GM23338 (cell line): ENCODE measurements around the gene LMF2. TPM values are rescaled to one million over a fixed set of nuclear protein-coding genes. Genes with fewer than 3 reads are reported as not detected.
"Not testable (repeated sequence)": the region's sequence is repeated elsewhere in the genome, so short reads cannot be mapped to it uniquely, and the experiment has no call there.

ENCODE experiments used
- ATAC-seq: fragments of 200-7000 bp; cut with Tn5 transposase; 3 replicates; pipeline ENCODE4 v1.9.1; 2020
- DNase-seq: peaks from one replicate; pipeline ENCODE4 v3.0.0-alpha.2; 2015; ENCODE audit warnings: low spot score
- H2AFZ ChIP-seq: fragments of 200-600 bp; sonication (generic); 2 replicates; pipeline ENCODE4 v1.8.0; 2016; ENCODE audit warnings: antibody characterized with exemption, mild to moderate bottlenecking, moderate library complexity
- H3F3A ChIP-seq: fragments of 200-600 bp; sonication (generic); replicated peaks from 2 replicates; pipeline ENCODE4 v1.8.0; 2017; ENCODE audit warnings: antibody characterized with exemption, mixed run types, low read depth
- H3K27ac ChIP-seq: fragments of 200-600 bp; sonication (generic); 2 replicates; pipeline ENCODE4 v1.6.1; 2016; ENCODE audit warnings: low read depth
- H3K27me3 ChIP-seq: fragments of 200-600 bp; sonication (generic); 2 replicates; pipeline ENCODE4 v1.8.0; 2016; ENCODE audit warnings: mild to moderate bottlenecking, mixed run types, moderate library complexity; ENCODE audit not compliant: insufficient read depth
- H3K36me3 ChIP-seq: fragments of 200-600 bp; sonication (generic); 2 replicates; pipeline ENCODE4 v1.8.0; 2016; ENCODE audit warnings: mild to moderate bottlenecking; ENCODE audit not compliant: insufficient read depth
- H3K4me1 ChIP-seq: fragments of 200-600 bp; sonication (generic); 2 replicates; pipeline ENCODE4 v1.8.0; 2016; ENCODE audit warnings: mild to moderate bottlenecking, moderate library complexity; ENCODE audit not compliant: insufficient read depth
- H3K4me2 ChIP-seq: fragments of 200-600 bp; sonication (generic); 2 replicates; pipeline ENCODE4 v1.7.1; 2017; ENCODE audit warnings: mixed run types
- H3K4me3 ChIP-seq: fragments of 200-600 bp; sonication (generic); 2 replicates; pipeline ENCODE4 v1.6.1; 2016; ENCODE audit warnings: mixed run types
- H3K79me2 ChIP-seq: fragments of 200-600 bp; sonication (generic); replicated peaks from 2 replicates; pipeline ENCODE4 v1.8.0; 2017; ENCODE audit warnings: mild to moderate bottlenecking; ENCODE audit not compliant: insufficient read depth
- H3K9me2 ChIP-seq: fragments of 200-600 bp; sonication (generic); 2 replicates; pipeline ENCODE4 v1.8.0; 2017; ENCODE audit not compliant: insufficient read depth
- H4K20me1 ChIP-seq: fragments of 200-600 bp; sonication (generic); replicated peaks from 2 replicates; pipeline ENCODE4 v1.8.0; 2017; ENCODE audit warnings: mild to moderate bottlenecking; ENCODE audit not compliant: insufficient read depth
- H3K27ac Mint-ChIP-seq: 2 replicates; pipeline ENCODE4 v1.8.0; 2020; ENCODE audit warnings: inconsistent platforms, mild to moderate bottlenecking, moderate library complexity, mixed read lengths
- H3K27me3 Mint-ChIP-seq: 3 replicates; pipeline ENCODE4 v1.8.0; 2022; ENCODE audit warnings: low read depth, mild to moderate bottlenecking, moderate library complexity, mixed read lengths, inconsistent platforms; ENCODE audit not compliant: insufficient read depth, poor library complexity
- H3K36me3 Mint-ChIP-seq: 3 replicates; pipeline ENCODE4 v1.8.0; 2021; ENCODE audit warnings: low read depth, mild to moderate bottlenecking, inconsistent platforms, moderate library complexity, mixed read lengths
- H3K4me1 Mint-ChIP-seq: 3 replicates; pipeline ENCODE4 v1.8.0; 2020; ENCODE audit warnings: mild to moderate bottlenecking, inconsistent platforms, mixed read lengths
- H3K4me3 Mint-ChIP-seq: 3 replicates; pipeline ENCODE4 v1.8.0; 2021; ENCODE audit warnings: moderate library complexity, mild to moderate bottlenecking, inconsistent platforms, mixed read lengths
- H3K9me3 Mint-ChIP-seq: 3 replicates; pipeline ENCODE4 v1.8.0; 2020; ENCODE audit warnings: moderate library complexity, mild to moderate bottlenecking, inconsistent platforms, mixed read lengths
- CREB1 ChIP-seq: fragments of 250-450 bp; sonication (Bioruptor Pico); IDR thresholded peaks from 2 replicates; pipeline ENCODE4 v1.5.0; 2020; ENCODE audit warnings: low read depth, mild to moderate bottlenecking, moderate library complexity
- CTCF ChIP-seq, 2 experiments: fragments of 200-600 bp in 1 of 2; sonication (generic) in 1 of 2; conservative IDR thresholded peaks; 2 replicates each; pipeline versions ENCODE4 v1.5.1 to v1.6.1; 2016 to 2017; ENCODE audit warnings: antibody characterized with exemption in 2 of 2, low read depth in 2 of 2, mild to moderate bottlenecking in 2 of 2, moderate library complexity in 1 of 2
- EZH2 ChIP-seq: fragments of 200-600 bp; sonication (generic); IDR thresholded peaks from one replicate; pipeline ENCODE4 v1.8.0; 2017; ENCODE audit warnings: antibody characterized with exemption, mild to moderate bottlenecking, low read depth; ENCODE audit not compliant: unreplicated experiment
- POLR2AphosphoS5 ChIP-seq: IDR thresholded peaks from 2 replicates; pipeline ENCODE4 v1.6.1; 2016; ENCODE audit warnings: antibody characterized with exemption, low read depth
- ZNF331 ChIP-seq: fragments of 250-450 bp; sonication (Bioruptor Pico); IDR thresholded peaks from 2 replicates; pipeline ENCODE4 v1.5.0; 2020; ENCODE audit warnings: low read depth, mild to moderate bottlenecking, moderate library complexity
- ZNF462 ChIP-seq: fragments of 250-450 bp; sonication (Bioruptor Pico); IDR thresholded peaks from 2 replicates; pipeline ENCODE4 v1.5.0; 2020; ENCODE audit warnings: mild to moderate bottlenecking, moderate library complexity
- polyA plus RNA-seq: library from polyadenylated mRNA; unstranded; fragments of >200 nt; fragmentation: Nextera tagmentation; extraction: Ambion mirVana; gene quantifications from 2 replicates; pipeline ENCODE4 v1.2.1, GENCODE V29; 2016
- total RNA-seq: library from RNA; depleted of rRNA; stranded (reverse); fragments of >200 nt; shearing (Covaris generic); gene quantifications from 2 replicates; pipeline ENCODE4 v1.2.3, GENCODE V29; 2014

The LMF2 gene
- total and polyA plus RNA-seq, 2 experiments from 2014 or later = 15.6 to 36.3 TPM

- H3K4me2 ChIP-seq = peak overlapping the region; percentile 73
- ATAC-seq (peak; percentile 84), DNase-seq (peak; percentile 93)
- no peaks in the 10 kb centered on the region for H3K9me2 ChIP-seq
- H2AFZ ChIP-seq = peak overlapping the region; percentile 91
- H3K27ac ChIP-seq = no peak overlapping the region
- peaks cover 39% of the 10 kb centered on the region for H3K27me3 ChIP-seq
- peaks cover 7% of the 10 kb centered on the region; the same call in 1 of the 2 replicates for H3F3A ChIP-seq
- Mint-ChIP-seq H3K4me3 (peak overlapping the region; percentile 51; the same call in 2 of the 3 replicates), H3K36me3 (no peaks in the 10 kb centered on the region), H3K27me3 (peaks cover 30% of the 10 kb centered on the region), H3K27ac (no peak overlapping the region), H3K4me1 (no peaks in the 10 kb centered on the region), H3K9me3 (no peaks in the 10 kb centered on the region)
- peak overlapping the region; percentile 44 for H3K4me3 ChIP-seq
- TF ChIP-seq CTCF (conservative IDR thresholded peaks at IDR 0.05; ENCODE audit: low read depth in 2 of 2) (peak; percentile 58 to 69), CREB1 (CRISPR knock-in tag) (peak; percentile 70), ZNF331 (CRISPR knock-in tag) (no peak), POLR2AphosphoS5 (no peak)
- H3K36me3 ChIP-seq = no peaks in the 10 kb centered on the region
- no peaks in the 10 kb centered on the region for H4K20me1 ChIP-seq
- no peaks in the 10 kb centered on the region; the same call in 1 of the 2 replicates for H3K4me1 ChIP-seq
- no peaks in the 10 kb centered on the region for H3K79me2 ChIP-seq
These were observed 36.7 kb upstream of the LMF2 start for GRCh38 chr22:50544078-50544745.

- Histone ChIP-seq H3K4me3 (no peak overlapping the region), H3F3A (peaks cover 7% of the 10 kb centered on the region; the same call in 1 of the 2 replicates), H3K4me1 (no peaks in the 10 kb centered on the region; the same call in 1 of the 2 replicates), H2AFZ (no peak overlapping the region), H4K20me1 (no peaks in the 10 kb centered on the region), H3K9me2 (no peaks in the 10 kb centered on the region), H3K79me2 (no peaks in the 10 kb centered on the region), H3K27me3 (peaks cover 25% of the 10 kb centered on the region), H3K4me2 (no peak overlapping the region), H3K27ac (no peak overlapping the region), H3K36me3 (no peaks in the 10 kb centered on the region)
- TF ChIP-seq EZH2 = no peak
- no peak for TF ChIP-seq CREB1 (CRISPR knock-in tag)
- no peak for TF ChIP-seq ZNF462 (CRISPR knock-in tag)
- Mint-ChIP-seq H3K36me3 (no peaks in the 10 kb centered on the region), H3K27me3 (peaks cover 28% of the 10 kb centered on the region), H3K27ac (no peak overlapping the region), H3K9me3 (no peaks in the 10 kb centered on the region), H3K4me1 (no peaks in the 10 kb centered on the region), H3K4me3 (no peak overlapping the region)
- DNase-seq = no peak
- ATAC-seq = no peak
These were observed 35.0 kb upstream of the LMF2 start for GRCh38 chr22:50542416-50542927.

GRCh38 chr22:50541667-50542026, 34.1 kb upstream of the LMF2 start:
- H3K36me3 ChIP-seq, H3K4me1 ChIP-seq, H3K4me3 Mint-ChIP-seq, H3K36me3 Mint-ChIP-seq, DNase-seq, H2AFZ ChIP-seq, H3K27ac ChIP-seq, H4K20me1 ChIP-seq, H3K4me3 ChIP-seq, H3K9me3 Mint-ChIP-seq, H3K4me1 Mint-ChIP-seq, H3F3A ChIP-seq, H3K27ac Mint-ChIP-seq, H3K4me2 ChIP-seq, H3K79me2 ChIP-seq, H3K9me2 ChIP-seq, ATAC-seq: not testable (repeated sequence)
- peaks cover 30% of the 10 kb centered on the region for H3K27me3 Mint-ChIP-seq
- H3K27me3 ChIP-seq = peaks cover 21% of the 10 kb centered on the region
